PFSK-1 (cell line): ENCODE data around the gene CRHR2.

ENCODE experiments used
- POLR2AphosphoS5 ChIP-seq: IDR thresholded peaks from 2 replicates; pipeline ENCODE4 v1.6.1; 2012; ENCODE audit warnings: low read depth, mild to moderate bottlenecking, control low read depth, low read length, moderate library complexity
- SIN3A ChIP-seq: IDR thresholded peaks from 2 replicates; pipeline ENCODE4 v1.6.1; 2012; ENCODE audit warnings: mild to moderate bottlenecking, low read length, moderate library complexity, borderline replicate concordance; ENCODE audit not compliant: insufficient read depth

GRCh38 chr7:30635798-30636197 is 46.5 kb downstream of the CRHR2 start:
- TF ChIP-seq POLR2AphosphoS5, result peak; percentile 27; the same call in 1 of the 2 replicates
- TF ChIP-seq SIN3A, result no peak
